Activated CD4-positive, alpha-beta T cell treated with anti-CD3 and anti-CD28 coated beads, Interleukin-2, amount 50 U/mL, for 24 hours (primary cell): ENCODE results near the gene COTL1.
"Not testable (repeated sequence)": the region's sequence is repeated elsewhere in the genome, so short reads cannot be mapped to it uniquely, and the experiment has no call there.

Experiments used
- DNase-seq, 2 donors: peaks; one replicate each; pipeline ENCODE4 v3.0.0-alpha.2; 2020; ENCODE audit warnings: low read depth in 1 of 2, low spot score in 1 of 2

COTL1 gene

GRCh38 chr16:84532855-84533486 is 84.9 kb downstream of the COTL1 start:
- no peak for DNase-seq

DNA sequence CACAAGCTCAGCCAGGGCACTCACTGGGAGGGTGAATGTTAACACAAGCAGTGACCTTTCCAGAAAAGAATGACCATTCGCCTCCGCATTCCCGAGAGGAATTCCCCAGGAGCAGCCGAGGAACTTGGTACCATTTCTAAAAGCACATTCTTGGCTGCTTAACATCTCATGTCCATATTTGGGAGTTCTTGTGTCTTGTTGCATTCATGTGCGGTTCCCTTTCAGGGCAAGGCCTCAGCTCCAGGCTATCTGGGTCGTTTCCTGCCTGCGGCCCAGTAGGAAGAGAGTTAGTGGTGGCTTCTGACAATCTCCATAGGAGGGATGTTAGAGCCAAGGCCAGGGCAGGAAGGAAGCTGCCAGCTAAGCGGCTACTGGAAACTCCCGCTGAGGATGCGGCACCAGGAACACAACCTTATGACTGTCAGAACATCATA is 85.6 kb downstream of the COTL1 start:
- DNase-seq, result no peak

GRCh38 chr16:84531671-84532111 is 86.2 kb downstream of the COTL1 start:
- no peak for DNase-seq

DNA sequence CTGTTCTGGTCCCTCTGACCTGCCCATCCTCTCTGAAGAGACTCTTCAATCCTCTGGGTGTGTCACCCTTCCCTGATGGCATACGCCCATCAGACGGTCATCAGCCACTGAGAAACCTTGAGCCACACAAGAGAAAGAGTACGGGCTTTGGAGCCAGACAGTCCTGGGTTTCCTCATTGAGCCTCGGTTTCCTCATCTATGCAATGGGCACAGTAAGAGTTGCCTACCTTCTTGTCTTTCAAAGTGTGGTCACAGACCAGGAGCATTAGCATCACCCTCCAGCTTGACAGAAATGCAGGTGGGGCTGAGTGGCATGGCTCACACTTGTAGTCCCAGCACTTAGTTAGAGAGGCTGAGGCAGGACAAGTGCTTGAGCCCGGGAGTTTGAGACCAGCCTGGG is 87.3 kb downstream of the COTL1 start:
- no peak for DNase-seq

DNA sequence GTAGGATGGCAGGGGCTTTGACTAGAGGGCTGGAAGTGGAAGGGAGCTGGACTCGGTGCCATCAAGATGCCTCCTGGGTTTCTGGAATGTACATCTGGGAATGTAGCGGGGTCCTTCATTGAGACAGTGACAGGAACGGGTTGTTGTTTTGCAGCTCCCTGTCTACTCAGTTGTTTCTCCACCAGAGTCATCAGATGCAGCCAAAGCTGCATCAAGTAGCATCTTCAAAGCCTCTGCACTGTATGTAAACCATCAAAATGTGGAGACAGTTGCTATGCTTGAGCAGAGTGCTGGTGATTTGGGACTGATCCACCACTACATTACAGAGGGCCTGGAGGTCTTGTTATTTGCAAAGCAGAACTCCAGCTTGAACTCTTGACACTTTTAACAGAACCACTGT is 88.3 kb downstream of the COTL1 start:
- DNase-seq, result no peak

GRCh38 chr16:84528322-84528721 is 89.6 kb downstream of the COTL1 start:
- DNase-seq, result no peak

- no peak for DNase-seq
These were observed 90.2 kb downstream of the COTL1 start for GRCh38 chr16:84527532-84528269.

DNA sequence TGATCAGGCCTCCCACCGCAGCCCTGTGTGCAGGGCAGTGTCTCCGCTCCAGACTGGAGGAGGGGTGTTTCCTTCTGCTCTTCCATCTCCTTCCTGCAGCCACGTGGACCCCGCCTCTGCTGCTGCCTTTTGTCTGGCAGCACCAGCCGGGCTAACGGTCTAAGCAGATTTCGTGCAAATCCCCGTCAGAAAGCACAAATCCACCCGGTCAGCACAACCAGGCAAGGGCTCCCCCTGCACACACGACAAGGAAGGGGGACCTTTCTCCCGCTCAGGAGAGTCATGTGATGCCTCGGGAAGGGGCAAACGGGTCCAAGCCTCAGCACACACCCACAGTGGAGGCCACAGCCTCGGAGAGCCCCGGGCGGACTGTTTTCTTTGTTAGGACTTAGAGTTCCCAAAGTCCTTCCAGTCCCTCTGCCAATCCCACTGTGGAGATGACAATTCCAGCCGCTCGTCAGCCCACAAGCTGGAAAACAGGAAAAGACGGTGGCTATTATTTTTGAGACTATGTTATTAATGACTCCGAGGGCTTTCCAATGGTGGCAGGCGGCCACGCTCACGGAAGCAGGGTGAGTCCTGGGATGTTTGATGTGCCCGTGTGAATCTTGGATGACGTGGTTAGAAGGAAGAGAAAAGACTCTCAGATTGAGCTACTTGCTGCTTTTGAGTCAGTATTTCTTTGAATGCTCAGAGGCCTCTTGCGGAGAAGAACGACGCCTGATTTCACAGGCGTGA is 90.9 kb downstream of the COTL1 start:
- DNase-seq, result no peak

DNA sequence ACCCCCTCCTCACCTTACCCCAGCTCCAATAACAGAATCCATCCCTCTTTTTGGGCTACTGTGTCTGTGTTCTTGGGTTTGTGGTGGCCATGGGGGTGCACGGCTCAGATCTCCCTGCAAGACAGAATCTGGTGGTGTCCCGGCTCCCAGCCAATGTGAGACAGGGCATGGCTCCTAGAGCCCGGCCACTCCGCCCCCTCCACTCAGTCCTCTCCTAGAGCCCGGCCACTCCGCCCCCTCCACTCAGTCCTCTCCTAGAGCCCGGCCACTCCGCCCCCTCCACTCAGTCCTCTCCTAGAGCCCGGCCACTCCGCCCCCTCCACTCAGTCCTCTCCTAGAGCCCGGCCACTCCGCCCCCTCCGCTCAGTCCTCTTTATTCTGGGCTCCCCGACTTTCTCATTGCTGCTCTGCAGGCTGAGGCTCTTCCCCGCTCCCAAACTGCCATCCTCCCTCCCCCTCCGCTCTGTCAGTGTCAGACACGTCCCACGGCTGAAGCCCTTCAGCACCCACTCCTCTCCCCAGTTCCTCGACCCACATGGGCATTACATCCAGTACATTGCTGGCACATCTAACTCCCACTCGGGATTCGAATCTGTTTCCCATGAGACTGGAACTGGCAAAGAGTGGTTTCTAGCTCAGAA is 92.8 kb downstream of the COTL1 start:
- DNase-seq, result not testable (repeated sequence)

GRCh38 chr16:84524346-84524920 is 93.4 kb downstream of the COTL1 start:
- DNase-seq, result no peak

- DNase-seq, result no peak
These were observed 96.4 kb downstream of the COTL1 start for GRCh38 chr16:84521497-84521770.

DNA sequence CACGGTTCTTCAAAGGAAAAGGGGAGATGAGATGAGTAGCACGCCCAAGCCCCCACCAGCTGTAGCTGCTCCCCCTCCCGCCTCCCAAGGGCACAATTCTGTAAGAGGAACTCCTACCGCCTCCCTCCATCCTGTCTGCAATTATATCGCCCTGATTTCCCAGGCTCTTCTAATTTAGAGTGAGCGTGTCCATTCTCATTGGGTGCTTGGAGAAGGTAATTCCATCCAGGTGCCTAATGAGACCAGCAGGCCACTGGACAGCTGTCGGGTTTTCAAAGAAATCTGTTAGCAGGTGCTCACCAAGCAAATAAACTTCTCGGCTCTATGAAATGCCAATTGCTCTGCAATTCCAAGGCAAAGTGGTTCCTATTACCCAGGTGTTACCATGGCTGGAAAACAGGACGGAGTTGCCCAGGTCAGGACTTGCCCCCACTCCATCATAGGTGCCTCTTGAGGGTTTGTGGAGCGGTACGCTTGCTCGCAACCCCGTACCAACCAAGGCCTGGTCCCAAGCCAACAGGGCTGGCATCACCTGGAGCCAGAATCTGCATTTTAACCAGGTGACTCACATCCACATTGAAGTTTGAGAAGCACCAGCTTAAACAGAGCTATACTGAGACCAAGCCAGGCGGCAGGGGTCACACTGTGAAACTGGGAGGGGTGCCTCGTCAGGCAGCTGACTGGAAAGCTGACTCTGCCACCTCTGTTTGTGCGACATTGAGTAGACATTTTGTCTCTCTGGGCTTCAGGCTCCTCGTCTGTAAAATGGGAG is 97.0 kb downstream of the COTL1 start:
- DNase-seq, result no peak

GRCh38 chr16:84519855-84520254 is 98.0 kb downstream of the COTL1 start:
- no peak for DNase-seq

DNA sequence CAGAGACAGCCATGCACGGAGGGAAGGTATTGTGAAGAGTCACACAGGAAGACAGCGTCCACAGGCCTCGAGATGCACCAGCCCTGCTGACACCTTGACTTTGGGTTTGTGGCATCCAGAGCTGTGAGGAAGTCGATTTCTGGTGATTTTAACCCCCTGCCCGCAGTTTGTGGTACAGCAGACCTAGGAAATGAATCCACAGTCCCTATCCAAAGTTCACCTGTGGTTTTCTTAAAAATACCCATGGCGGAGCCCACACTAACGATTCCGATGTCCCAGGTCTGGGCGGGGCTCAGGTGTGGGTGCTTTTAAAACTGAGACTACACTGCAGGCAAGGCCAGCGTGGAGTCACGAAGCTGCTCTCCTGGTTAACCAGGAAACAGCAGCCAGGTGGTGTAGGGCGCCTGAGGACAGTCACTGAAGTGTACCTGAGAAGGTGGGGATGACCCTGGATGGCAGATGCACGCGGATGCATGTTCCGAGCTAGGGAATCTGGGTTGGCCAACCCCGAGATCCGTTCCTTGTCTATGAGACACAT is 99.0 kb downstream of the COTL1 start:
- DNase-seq, result no peak

- not testable (repeated sequence) for DNase-seq
These were observed 99.7 kb downstream of the COTL1 start for GRCh38 chr16:84518220-84518619.

DNA sequence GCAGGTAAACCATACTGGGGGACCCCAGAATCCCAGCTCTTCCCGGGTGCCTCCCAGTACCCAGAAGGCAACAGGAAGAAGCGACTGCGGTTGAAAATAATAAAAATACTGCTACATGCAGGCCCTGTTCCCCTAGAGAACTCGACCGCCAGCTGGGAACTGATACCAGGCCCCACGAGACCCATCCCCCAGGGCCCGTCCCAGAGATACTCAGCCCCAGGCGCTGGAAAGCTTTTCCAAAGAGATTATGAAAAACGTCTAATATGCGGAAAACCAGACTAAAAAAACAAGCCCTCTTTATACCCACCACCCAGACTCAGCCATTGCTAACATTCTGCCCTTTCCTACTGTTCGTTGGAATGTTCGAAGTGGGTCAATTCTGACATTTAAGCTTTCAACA is 100.5 kb downstream of the COTL1 start:
- no peak for DNase-seq
